ENCODE measurements around the gene AGA.

DNA sequence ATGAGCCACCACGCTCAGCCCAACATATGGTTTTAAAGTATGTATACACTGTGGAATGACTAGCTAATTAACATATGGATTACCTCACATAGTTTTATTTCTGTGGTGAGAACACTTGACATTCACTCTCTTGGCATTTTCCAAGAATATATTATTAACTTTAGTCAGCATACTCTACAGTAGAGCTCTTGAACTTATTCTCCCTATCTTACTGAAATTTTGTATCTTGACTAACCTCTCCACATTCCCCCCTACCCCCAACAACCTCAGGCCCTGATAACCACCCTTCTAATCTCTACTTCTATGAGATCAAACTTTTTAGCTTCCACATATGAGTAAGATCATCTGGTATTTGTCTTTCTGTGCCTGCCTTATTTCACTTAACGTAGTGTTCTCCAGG lies 38.6 kb upstream of the AGA start:
- TF ChIP-seq, protein P1, sequence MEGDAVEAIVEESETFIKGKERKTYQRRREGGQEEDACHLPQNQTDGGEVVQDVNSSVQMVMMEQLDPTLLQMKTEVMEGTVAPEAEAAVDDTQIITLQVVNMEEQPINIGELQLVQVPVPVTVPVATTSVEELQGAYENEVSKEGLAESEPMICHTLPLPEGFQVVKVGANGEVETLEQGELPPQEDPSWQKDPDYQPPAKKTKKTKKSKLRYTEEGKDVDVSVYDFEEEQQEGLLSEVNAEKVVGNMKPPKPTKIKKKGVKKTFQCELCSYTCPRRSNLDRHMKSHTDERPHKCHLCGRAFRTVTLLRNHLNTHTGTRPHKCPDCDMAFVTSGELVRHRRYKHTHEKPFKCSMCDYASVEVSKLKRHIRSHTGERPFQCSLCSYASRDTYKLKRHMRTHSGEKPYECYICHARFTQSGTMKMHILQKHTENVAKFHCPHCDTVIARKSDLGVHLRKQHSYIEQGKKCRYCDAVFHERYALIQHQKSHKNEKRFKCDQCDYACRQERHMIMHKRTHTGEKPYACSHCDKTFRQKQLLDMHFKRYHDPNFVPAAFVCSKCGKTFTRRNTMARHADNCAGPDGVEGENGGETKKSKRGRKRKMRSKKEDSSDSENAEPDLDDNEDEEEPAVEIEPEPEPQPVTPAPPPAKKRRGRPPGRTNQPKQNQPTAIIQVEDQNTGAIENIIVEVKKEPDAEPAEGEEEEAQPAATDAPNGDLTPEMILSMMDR (IDR thresholded peaks at IDR 0.05): no peak
- no peak for TF ChIP-seq CHD2 (IDR thresholded peaks at IDR 0.05; ENCODE audit: low read length, partially characterized antibody)
- TF ChIP-seq RAD21 (IDR thresholded peaks at IDR 0.05; ENCODE audit: low read length): no peak

Measured in SK-N-SH (cell line).